GM06990 (cell line): Measurements from ENCODE around the gene SH2D5.
"Not testable (repeated sequence)": the region's sequence is repeated elsewhere in the genome, so short reads cannot be mapped to it uniquely, and the experiment has no call there.

Experiments
- DNase-seq: peaks from one replicate; pipeline ENCODE4 v3.0.0-alpha.2; 2011; ENCODE audit not compliant: insufficient read length; ENCODE audit errors: extremely low read depth
- H3K27me3 ChIP-seq: replicated peaks from 2 replicates; pipeline ENCODE4 v1.6.0; 2011; ENCODE audit warnings: low read length; ENCODE audit not compliant: control insufficient read depth, insufficient read depth
- H3K36me3 ChIP-seq: 2 replicates; pipeline ENCODE4 v1.5.1; 2011; ENCODE audit warnings: low read length; ENCODE audit not compliant: control insufficient read depth, insufficient read depth
- H3K4me3 ChIP-seq: replicated peaks from 2 replicates; pipeline ENCODE4 v1.5.1; 2011; ENCODE audit warnings: low read depth, mild to moderate bottlenecking, control low read depth, low read length
- CTCF ChIP-seq: IDR thresholded peaks from 2 replicates; pipeline ENCODE4 v1.5.1; 2011; ENCODE audit warnings: low read length, control low read depth, mild to moderate bottlenecking, inconsistent platforms; ENCODE audit not compliant: insufficient read depth, poor library complexity, severe bottlenecking

SH2D5 gene

GRCh38 chr1:20719871-20720620 lies 12.5 kb downstream of the SH2D5 start:
- no peak overlapping the region for H3K4me3 ChIP-seq
- no peak for DNase-seq
- H3K27me3 ChIP-seq: peaks cover 1% of the 10 kb centered on the region
- TF ChIP-seq CTCF: no peak
- H3K36me3 ChIP-seq: no peaks in the 10 kb centered on the region

- Histone ChIP-seq H3K27me3 (peaks cover 1% of the 10 kb centered on the region), H3K4me3 (no peak overlapping the region), H3K36me3 (no peaks in the 10 kb centered on the region)
- DNase-seq: no peak
- TF ChIP-seq CTCF: no peak
Observed at GRCh38 chr1:20719261-20719660, 13.2 kb downstream of the SH2D5 start.

GRCh38 chr1:20718343-20718882 lies 14.1 kb downstream of the SH2D5 start:
- H3K27me3 ChIP-seq, DNase-seq, H3K4me3 ChIP-seq, H3K36me3 ChIP-seq: not testable (repeated sequence)

- DNase-seq: peak; percentile 76
- H3K36me3 ChIP-seq: no peaks in the 10 kb centered on the region
- no peak within 1 kb of the TSS; the same call in none of the 2 replicates for H3K4me3 ChIP-seq
- peaks cover 1% of the 10 kb centered on the region for H3K27me3 ChIP-seq
- no peak for TF ChIP-seq CTCF
Observed at GRCh38 chr1:20717452-20718342, 14.8 kb downstream of the SH2D5 start, which contains the start of gene KIF17. Gene KIF17 (minus strand): TSS chr1:20718007. CDS start chr1:20717706, 301 bp downstream.

- DNase-seq: no peak
- Histone ChIP-seq H3K36me3 (no peaks in the 10 kb centered on the region), H3K4me3 (no peak overlapping the region), H3K27me3 (peaks cover 1% of the 10 kb centered on the region)
- no peak for TF ChIP-seq CTCF
Observed at GRCh38 chr1:20716232-20716631, 16.3 kb downstream of the SH2D5 start.

GRCh38 chr1:20715406-20715805 lies 17.1 kb downstream of the SH2D5 start:
- Histone ChIP-seq H3K4me3 (no peak overlapping the region), H3K27me3 (peaks cover 1% of the 10 kb centered on the region), H3K36me3 (no peaks in the 10 kb centered on the region)
- TF ChIP-seq CTCF: no peak
- no peak for DNase-seq
